Right lobe of liver (tissue), 4 donors: ENCODE results near the gene AMN1.

ENCODE experiments used
- POLR2A ChIP-seq: fragments of 450-650 bp; IDR thresholded peaks from one replicate; pipeline ENCODE4 v1.6.1; 2017; ENCODE audit warnings: antibody characterized with exemption, mild to moderate bottlenecking
- TF ChIP-seq, protein P1 (sequence below), 4 donors: fragments of 200-600 bp in 3 of 4; fragments of 450-650 bp in 1 of 4; IDR thresholded peaks; one replicate each; pipeline versions ENCODE4 v1.5.1 to v1.8.0; 2016 to 2022; ENCODE audit warnings: antibody characterized with exemption in 4 of 4, mild to moderate bottlenecking in 2 of 4
- donor health status: DM: no; HTN: no; CAD: no.
- donor health status: DM: no; HTN: no; CAD: no.
- donor health status: DM: no; HTN: yes; CAD: no.

DNA sequence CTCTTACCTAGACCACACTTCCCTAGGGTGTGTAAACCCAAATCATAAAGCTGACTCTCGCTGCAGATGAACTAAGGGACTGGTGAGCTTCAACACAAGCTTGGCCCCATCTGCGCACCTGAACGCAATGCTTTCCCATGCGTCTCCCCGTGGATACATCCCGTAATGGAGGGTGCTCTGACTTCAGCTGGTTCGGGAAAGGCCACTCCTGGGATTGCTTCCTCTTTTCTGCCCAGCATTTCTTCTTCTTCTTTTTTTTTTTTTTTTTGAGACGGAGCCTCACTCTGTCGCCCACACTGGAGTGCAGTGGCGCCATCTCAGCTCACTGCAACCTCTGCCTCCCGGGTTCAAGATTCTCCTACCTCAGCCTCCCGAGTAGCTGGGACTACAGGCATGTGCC, 97.0 kb downstream of the AMN1 start:
- no peak for TF ChIP-seq POLR2A
- TF ChIP-seq, protein P1, sequence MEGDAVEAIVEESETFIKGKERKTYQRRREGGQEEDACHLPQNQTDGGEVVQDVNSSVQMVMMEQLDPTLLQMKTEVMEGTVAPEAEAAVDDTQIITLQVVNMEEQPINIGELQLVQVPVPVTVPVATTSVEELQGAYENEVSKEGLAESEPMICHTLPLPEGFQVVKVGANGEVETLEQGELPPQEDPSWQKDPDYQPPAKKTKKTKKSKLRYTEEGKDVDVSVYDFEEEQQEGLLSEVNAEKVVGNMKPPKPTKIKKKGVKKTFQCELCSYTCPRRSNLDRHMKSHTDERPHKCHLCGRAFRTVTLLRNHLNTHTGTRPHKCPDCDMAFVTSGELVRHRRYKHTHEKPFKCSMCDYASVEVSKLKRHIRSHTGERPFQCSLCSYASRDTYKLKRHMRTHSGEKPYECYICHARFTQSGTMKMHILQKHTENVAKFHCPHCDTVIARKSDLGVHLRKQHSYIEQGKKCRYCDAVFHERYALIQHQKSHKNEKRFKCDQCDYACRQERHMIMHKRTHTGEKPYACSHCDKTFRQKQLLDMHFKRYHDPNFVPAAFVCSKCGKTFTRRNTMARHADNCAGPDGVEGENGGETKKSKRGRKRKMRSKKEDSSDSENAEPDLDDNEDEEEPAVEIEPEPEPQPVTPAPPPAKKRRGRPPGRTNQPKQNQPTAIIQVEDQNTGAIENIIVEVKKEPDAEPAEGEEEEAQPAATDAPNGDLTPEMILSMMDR (IDR thresholded peaks at IDR 0.05): no peak
